Activated T-cell treated with anti-CD3 and anti-CD28 coated beads for 24 hours (primary cell): ENCODE measurements around the gene GET3.
"Not testable (repeated sequence)": the region's sequence is repeated elsewhere in the genome, so short reads cannot be mapped to it uniquely, and the experiment has no call there.

ENCODE experiments used
- DNase-seq: peaks from one replicate; pipeline ENCODE4 v3.0.0-alpha.2; 2020; ENCODE audit warnings: low read depth

Gene GET3

DNA sequence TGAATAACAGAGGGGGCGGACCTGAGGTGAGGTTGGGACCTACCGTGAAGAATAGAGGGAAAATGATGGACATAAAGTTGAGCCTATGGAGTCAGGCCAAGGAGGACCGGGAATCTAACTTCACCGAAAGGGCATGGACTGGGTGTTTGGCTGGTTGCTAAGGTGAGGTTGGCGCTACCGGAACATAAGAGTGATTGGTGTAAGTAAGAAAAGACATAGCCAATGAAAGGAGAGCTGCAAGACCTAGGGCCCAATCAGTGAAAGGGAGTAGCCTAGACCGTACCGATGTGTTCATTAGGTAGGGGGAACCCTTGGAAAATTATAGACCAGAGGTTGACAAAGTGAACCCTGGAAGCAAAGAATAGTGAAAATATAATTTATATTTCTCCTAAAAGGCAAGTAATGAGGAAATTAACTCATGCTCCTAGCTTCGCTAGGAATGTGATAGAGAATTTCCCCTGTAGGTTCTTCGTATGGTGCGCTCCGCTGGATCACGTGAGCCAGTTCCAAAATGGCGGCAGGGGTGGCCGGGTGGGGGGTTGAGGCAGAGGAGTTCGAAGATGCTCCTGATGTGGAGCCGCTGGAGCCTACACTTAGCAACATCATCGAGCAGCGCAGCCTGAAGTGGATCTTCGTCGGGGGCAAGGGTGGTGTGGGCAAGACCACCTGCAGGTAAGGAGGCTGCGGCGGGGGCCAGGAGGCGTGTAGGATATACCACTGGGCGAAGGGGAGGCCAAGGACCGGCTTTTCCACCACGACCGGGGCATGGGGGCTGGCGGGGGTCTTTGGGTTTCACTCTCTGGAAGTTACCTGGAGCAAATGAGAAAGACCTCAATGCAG lies at the start of gene GET3:
TSS of gene GET3 (plus strand) at position 503 of the 840 bp plus-strand sequence. CDS start at position 512, 9 bp downstream.
- peak; percentile 69 for DNase-seq

DNA sequence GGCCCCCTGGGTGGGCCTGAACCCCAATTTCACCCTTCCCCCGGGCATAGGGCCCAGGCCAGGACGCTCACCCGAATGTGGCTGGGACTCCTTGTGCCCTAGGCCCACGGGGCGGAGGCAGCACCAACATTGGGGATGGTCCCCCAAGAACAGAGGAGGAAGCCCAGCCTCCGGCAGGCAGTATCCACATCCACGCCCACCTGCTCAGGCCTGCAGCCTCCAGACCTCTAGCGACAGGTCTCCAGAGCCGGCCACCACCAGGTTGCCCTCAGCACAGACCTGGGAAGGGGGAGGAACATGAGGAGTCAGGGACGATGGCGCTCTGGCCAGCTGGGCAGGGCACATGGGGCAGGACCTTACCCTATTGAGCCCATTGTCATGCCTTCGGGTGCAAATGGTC lies 48.3 kb upstream of the GET3 start:
- no peak for DNase-seq

- DNase-seq: no peak
Observed at GRCh38 chr19:12689581-12690216, 47.6 kb upstream of the GET3 start.

DNA sequence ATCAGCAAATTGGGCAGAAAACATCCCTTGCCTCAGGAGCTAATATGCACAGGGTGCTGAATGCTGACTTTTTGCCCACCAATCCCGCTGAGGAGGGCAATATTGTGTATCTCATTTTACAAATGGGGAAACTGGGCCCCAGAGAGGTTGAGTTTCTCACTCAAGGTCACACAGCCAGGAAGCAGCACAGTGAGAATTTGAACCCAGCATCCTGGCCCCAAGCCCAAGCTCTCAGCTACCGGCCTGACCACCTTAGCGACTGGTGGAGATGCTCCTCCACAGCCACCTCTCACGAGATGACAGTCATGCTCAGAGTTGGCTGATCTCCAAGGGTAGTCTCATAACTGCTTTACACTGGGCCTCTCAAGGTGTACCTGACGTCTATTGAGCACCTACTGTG lies 44.3 kb upstream of the GET3 start:
- no peak for DNase-seq

DNA sequence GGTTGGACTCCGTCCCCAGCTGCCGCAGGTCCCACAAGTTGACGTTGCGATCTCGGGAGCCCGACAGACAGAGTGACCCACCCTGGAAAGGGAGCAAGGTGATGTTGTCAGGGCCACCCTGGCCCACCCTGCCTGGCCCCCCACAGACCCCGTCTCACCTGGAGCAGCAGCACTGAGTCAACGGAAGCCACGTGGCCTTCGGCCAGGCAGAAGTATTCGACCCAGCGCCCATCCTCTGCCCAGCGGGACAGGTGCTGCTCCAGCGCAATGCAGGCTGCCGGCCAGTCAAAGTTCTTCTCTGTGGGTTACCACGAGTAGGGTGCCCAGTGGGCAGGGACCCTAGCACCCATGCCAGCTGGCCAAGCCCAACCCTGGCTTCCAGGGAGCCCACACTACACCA lies 42.7 kb upstream of the GET3 start:
- no peak for DNase-seq

DNA sequence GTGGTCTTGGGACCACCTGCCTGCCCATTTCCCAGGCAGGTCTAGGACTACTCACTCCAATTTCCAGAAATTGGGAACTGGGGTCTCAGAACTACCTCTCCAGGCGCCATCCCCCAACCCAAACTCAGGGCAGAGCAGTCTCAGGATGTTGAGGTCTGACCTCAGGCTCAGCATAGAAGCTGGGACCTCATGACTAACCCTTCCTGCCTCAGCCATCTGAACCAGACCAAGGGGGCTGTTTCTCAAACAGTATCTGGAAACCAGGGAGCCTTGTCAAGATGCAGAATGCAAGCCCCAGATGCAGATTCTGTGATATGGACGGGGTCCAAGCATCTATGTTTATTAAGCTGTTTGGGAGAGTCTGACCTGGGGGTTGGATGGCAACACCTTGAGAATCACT lies 42.2 kb upstream of the GET3 start:
- DNase-seq: no peak

- DNase-seq: no peak
Observed at GRCh38 chr19:12695514-12695913, 41.8 kb upstream of the GET3 start.

- no peak for DNase-seq
Observed at GRCh38 chr19:12695997-12696365, 41.3 kb upstream of the GET3 start.

DNA sequence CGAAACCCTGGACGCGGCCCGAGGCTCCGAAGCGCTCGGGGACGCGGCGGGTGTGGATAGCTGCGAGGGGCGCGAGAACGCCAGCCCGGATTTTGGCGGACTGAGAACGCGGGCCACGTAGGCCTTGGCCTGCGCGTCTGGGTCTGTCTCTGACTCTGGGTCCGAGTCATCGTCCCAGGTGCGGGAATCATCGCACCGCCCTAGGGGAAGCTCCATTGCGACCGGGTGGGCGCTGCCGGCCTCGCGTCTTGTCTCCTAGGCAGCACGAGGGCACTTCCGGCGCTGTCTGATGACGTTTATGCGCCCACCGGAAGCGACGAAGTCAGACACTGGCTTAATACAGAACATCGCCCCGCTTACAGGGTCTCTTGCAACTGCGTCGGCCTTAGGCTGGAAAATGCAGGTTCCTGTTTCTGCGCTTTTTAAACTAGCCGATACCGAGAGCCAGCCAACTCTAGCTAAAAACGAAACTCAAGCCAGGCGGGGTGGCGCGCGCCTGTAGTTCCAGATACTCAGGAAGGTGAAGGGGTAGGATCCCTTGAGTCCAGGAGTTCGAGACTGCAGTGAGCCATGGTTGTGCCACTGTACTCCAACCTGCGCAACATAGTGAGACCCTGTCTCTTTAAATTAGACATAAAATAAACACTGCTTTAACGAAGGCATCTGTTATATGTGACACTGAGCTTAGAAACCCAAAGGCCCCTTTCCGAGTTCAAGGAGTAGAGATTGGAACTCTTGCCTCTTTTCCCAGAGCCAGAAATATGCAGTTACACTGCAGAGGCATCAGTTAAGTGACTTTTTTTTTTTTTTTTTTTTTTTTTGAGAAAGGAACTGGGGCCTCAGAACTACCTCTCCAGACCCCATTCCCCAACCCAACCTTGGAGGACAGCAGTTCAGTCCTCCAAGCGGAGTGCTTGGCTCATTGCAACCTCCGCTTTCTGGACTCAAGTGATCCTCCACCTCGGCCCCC lies 40.6 kb upstream of the GET3 start, which contains the start of gene FBXW9:
TSS of gene FBXW9 (minus strand) at position 266 of the 970 bp plus-strand sequence. CDS start at position 216, 50 bp downstream.
- peak; percentile 97 for DNase-seq

GRCh38 chr19:12697425-12697824 lies 39.9 kb upstream of the GET3 start:
- not testable (repeated sequence) for DNase-seq

- DNase-seq: no peak
Observed at GRCh38 chr19:12698138-12698537, 39.2 kb upstream of the GET3 start.

DNA sequence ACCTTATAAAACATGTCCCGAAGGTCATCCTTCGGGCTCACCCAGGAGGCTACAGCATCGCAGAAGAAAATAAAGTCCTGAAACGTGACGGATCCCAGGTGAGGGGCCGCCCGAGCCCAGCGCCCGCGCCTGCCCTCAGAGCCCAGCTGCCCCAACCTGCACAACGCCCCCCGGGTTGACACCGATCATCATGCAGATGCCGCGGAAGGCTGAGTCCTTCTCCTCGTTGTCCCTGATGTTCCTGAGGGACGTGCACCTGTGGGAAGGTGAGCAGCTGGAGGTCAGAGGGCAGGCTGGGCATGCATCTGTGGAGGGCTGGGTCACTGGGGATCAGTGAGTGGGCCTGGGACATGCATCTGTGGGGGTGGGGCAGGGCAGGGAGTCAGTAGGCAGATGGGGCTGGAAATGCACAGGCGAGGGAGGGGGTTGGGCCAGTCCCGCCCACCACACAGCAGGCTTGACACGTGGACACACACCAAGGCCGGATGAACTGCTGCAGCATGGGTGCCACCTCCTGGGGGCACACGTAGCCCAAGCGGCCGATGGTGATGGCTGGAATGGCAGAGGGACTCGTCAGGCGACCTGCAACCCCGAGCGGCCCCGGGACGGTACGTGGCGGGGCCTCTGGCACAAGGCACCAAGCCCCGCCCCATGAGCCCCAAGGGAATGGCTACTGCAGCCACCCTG lies 35.6 kb upstream of the GET3 start:
- DNase-seq: no peak

GRCh38 chr19:12703046-12703445 lies 34.3 kb upstream of the GET3 start:
- no peak for DNase-seq

DNA sequence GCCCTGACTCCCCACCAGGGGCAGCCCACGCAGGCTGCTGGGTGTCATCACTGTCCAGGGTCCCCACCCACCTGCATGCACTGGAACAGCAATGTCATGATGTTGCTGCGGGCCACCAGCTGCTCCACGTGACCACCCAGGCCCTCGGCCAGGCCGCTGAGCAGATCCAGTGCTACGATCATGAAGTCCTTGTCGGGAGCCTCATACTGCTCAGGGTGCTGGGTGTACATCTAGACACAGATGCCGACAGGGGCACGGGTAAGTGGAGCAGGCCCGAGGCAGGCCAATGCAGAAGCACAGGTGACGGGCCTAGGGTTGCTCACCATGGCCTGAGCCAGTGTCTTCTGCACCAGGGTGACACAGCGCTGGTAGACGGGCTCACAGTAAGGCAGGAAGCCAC lies 32.1 kb upstream of the GET3 start:
- no peak for DNase-seq

GRCh38 chr19:12705654-12706331 lies 31.5 kb upstream of the GET3 start:
- no peak for DNase-seq

GRCh38 chr19:12706332-12706718 lies 31.0 kb upstream of the GET3 start:
- DNase-seq: no peak

GRCh38 chr19:12708641-12709040 lies 28.7 kb upstream of the GET3 start:
- no peak for DNase-seq

DNA sequence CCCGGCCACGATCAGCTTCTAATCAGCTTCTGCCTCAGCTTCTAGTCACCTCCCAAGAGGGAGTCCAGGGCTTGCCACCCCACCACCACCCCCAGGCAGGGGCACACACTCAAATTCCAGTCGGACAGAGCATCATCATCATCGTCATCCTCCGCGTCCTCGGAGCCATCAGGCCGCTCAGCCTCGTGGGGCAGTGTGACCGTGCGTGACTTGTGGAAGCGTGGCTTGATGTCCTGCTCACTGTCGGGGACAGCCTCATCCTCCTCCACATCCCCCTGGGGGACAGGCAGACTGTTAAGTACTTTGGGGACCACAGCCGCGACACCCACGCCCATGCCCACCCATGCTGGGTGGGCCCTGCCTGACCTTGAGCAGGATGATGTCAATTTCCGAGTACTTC lies 26.1 kb upstream of the GET3 start:
- no peak for DNase-seq

DNA sequence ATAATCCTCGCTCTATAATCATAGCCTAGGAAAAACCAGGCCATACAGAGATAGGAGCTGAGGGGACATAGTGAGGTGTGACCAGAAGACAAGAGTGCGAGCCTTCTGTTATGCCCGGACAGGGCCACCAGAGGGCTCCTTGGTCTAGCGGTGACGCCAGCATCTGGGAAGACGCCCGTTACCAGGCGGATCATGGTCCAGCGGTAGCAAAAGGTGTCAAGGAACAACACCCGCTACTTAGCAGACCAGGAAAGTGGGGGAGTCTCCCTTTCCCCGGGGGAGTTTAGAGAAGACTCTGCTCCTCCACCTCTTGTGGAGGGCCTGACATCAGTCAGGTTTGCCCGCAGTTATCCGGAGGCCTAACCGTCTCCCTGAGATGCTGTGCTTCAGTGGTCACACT lies 25.2 kb upstream of the GET3 start:
- not testable (repeated sequence) for DNase-seq

DNA sequence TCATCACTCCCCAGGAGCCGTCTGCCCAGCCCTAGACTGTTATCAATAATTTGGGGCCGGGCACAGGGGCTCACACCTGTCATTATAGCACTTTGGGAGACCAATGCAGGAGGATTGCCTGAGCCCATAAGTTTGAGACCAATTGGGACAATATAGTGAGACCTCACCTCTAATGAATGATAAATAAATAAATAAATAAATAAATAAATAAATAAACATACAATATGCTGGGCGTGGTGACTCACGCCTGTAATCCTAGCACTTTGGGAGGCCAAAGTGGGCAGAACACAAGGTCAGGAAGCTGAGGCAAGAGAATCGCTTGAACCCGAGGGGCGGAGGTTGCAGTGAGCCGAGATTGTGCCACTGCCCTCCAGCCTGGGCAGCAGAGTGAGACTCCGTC lies 24.0 kb upstream of the GET3 start:
- DNase-seq: not testable (repeated sequence)

GRCh38 chr19:12715102-12715501 lies 22.2 kb upstream of the GET3 start:
- DNase-seq: no peak
